GM21390 (cell line): Measurements from ENCODE around the gene CTNNBL1.
"Not testable (repeated sequence)": the region's sequence is repeated elsewhere in the genome, so short reads cannot be mapped to it uniquely, and the experiment has no call there.

Experiments used
- ATAC-seq: cut with Tn5 transposase; IDR thresholded peaks from one replicate; pipeline ENCODE4 v1.9.1; 2021; ENCODE audit not compliant: unreplicated experiment

Gene CTNNBL1

GRCh38 chr20:37704955-37705354 is 11.1 kb downstream of the CTNNBL1 start:
- ATAC-seq, result no peak

- no peak for ATAC-seq
Measured at GRCh38 chr20:37706298-37706697, 12.5 kb downstream of the CTNNBL1 start.

DNA sequence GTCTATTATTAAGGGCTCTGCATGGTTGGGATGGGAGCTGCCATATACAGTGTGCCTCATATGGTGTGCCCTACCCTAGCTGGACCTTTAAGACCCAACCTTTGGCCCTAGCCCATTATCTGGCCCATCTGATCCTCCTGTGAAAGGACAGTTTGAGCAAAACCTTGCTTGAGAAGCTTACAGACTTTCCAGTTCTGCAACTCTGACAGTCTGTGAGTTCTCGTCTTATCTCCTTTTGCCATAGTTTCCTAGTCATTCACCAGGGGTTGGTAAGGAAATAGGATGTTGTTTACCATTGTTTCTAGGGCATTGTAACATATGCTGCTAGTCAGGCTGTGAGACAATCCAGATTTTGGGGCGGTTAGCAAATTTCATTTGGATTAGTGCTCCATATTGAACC is 17.2 kb downstream of the CTNNBL1 start:
- no peak for ATAC-seq

GRCh38 chr20:37711994-37712964 is 18.4 kb downstream of the CTNNBL1 start:
- ATAC-seq, result no peak

DNA sequence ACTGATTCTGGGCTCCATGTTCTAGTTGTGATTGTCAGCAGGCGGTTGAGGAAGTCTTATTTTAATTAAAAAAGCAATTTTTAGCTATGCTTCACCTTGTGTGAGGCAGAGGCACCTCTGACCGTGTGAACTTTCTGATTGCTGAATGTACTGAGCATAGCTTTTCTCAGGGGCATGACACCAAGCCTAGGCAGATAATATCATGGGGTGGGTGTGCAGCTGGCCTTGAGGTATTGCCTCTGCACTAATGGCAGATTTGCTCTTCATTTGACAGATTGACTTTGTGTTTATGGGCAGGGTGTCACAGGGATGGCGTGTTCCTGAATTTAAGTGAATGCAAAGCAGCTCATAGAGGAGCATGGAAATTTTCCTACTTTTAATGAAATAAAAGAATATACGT is 19.6 kb downstream of the CTNNBL1 start:
- ATAC-seq, result no peak

GRCh38 chr20:37714978-37715672 is 21.3 kb downstream of the CTNNBL1 start:
- ATAC-seq, result no peak

GRCh38 chr20:37721751-37722150 is 27.9 kb downstream of the CTNNBL1 start:
- no peak for ATAC-seq

- ATAC-seq, result not testable (repeated sequence)
Measured at GRCh38 chr20:37722312-37722711, 28.5 kb downstream of the CTNNBL1 start.

DNA sequence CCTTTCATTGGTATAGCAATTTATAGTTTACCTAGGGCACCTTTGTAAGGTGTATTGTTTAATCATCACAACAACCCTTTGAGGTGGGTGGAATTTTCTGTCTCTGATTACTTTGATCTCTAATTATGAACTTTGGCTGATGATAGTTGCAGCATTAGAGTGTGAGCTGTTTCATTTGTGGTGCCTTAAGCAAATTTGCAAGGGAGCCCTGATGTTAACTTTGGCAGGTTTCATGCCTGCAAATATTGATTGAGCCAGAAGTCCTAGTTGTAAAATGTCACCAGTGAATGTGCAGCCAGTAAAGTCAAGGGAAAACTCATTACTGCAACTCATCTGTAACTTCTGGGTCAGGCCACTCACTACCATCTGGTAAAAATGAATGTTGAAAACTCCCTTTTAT is 29.8 kb downstream of the CTNNBL1 start:
- ATAC-seq, result no peak

DNA sequence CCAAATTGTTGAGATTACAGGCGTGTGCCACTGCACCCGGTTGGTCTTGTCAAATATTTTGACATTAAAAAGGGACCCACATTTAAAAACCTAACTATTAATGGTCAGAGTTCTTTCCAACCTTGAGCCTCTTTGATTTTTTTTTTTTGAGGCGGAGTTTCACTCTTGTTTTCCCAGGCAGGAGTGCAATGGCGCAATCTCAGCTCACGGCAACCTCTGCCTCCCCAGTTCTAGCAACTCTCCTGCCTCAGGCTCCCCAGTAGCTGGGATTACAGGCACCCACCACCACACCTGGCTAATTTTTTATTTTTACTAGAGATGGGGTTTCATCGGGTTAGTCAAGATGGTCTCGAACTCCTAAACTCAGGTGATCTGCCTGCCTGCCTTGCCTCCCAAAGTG is 31.3 kb downstream of the CTNNBL1 start:
- no peak for ATAC-seq

DNA sequence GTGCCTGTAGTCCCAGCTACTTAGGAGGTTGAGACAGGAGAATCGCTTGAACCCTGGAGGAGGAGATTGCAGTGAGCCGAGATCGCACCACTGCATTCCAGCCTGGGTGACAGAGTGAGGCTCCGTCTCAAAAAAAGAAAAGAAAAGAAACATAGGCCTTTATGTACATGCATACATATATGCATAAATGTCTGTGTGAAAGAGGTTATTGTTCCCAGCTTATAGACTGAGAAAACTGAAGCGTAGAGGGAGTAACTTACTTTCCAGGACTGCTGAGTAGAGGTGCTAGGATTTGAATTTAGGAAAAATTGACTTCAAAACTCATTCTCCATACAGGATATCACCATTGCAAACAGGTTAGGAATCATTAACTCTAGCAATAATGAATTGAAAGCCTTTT is 32.0 kb downstream of the CTNNBL1 start:
- ATAC-seq, result no peak

- ATAC-seq, result no peak
Measured at GRCh38 chr20:37726321-37726720, 32.5 kb downstream of the CTNNBL1 start.

DNA sequence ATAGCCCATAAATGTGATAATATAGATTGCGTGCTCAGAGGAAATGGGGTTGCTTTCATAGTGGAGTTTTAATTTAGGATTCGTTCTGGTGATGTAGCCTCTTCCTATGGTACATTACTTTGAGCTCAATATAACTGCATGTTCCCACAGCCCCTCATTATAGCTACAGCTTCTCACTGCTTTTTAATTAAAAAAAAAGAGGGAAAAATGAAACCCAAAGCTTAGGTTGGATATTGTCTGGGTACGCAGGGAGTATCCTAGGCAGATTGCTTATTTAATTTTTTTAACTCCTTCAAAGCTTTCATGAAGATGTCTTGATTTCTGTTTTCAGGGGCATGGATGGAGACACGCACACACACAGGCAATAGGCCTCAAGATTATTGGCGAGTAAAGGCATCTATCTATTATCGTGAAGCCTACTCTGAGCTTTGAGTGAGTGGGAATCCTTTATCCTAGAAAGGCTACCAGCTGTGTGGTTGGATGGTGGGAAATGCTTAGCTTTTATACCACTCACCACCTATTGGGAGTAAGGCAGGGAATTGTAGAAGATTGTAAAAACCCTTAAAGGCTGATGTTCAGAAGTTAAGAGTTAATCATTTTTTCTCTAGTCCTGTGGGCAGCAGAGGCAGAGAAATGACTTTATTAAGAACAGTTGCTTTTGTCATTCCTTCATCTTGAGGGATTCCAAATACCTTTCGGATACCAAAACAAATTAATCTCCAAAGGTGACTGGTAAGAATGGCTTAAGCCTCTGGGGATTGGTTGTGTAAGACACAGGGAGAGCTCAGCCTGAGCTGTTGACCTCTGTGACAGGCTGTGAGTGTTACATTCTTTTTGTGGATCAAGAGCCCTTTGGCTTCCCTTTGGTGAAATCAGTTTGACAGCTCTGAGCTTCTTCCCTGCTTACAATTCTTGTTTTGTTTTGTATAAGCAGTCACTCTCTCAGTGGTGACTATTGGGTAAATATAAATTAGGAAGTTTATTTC is 33.4 kb downstream of the CTNNBL1 start:
- no peak for ATAC-seq

- ATAC-seq, result no peak
Measured at GRCh38 chr20:37727957-37728634, 34.3 kb downstream of the CTNNBL1 start.

DNA sequence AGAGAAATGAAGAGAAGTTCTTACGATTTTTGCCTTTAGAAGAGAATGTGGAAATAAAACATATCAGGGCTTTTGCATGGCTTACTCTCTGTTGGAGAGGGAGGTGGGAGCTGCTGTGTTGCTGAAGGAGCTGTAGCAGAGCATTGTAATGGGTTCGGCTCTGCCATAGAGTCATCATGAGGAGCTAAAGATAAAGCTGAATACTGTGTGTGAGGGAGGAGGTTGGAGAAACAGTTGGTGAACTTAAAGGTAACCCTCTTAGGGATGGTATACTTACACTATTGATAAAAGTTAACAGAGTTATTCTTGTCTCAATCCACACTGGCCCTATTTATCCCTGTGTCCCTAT is 34.8 kb downstream of the CTNNBL1 start:
- ATAC-seq, result no peak

GRCh38 chr20:37729452-37729851 is 35.6 kb downstream of the CTNNBL1 start:
- ATAC-seq, result no peak

DNA sequence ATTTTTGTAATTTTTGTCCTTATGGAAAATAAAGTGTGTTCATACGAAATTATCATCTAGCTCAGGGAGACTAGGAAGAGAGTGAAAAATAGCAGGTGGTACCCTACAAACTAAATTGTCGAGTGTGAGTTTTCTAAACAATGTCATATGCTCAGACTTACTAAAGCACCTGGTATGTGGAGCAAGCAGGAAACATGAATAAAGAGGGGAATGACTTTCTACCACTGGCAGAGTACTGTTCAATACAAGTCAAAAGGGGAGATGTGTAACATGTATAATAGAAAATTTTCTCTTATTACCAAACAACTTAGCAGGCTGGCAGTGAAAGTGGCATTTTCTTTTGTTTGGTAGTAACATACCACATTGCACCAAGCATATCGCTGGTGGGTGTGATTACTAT is 36.1 kb downstream of the CTNNBL1 start:
- ATAC-seq, result no peak

GRCh38 chr20:37733416-37733815 is 39.6 kb downstream of the CTNNBL1 start:
- no peak for ATAC-seq

DNA sequence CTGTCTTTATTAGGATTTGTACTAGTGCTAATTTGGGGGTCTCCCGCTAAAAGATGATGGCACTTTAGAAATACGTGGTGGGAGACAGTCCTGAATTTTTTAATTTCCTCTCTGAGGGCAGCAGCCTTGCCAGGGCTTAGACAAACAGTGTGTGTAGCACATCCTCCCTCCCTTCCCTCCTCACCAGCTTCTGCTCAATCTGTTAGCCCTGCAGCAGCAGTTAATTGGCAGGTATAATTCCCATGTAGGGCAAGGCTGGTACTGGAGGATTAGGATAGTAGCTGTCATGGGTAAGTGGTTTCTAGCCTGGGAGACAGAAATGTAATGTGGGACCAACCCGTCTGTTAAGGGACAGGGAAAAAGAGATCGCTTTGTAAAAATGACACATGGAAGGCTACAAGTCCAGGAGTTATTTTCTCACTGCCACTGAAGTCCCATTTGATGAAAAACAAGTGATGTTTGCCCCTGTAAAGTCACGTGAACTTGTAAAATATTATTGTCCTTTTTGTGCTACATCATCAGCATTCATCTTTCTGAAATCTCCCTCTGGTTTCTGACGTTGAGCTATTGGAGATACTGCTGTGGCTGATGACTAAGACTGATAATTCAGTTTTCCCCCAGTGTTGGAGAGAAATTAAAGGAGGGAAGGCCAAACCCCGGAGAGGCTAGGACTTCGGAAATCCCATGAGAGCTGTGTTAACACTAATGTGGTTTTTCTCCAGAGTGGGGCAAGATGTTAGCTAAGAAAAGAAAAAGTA is 40.6 kb downstream of the CTNNBL1 start:
- no peak for ATAC-seq

GRCh38 chr20:37735541-37735940 is 41.7 kb downstream of the CTNNBL1 start:
- ATAC-seq, result no peak
